Neural progenitor cell (in vitro differentiated cells): ENCODE data around the gene PPP2R3C. TPM values are rescaled to one million over a fixed set of nuclear protein-coding genes. Genes with fewer than 3 reads are reported as not detected.

Experiments used
- DNase-seq: peaks from one replicate; pipeline ENCODE4 v3.0.0-alpha.2; 2016; ENCODE audit warnings: low spot score
- H2AFZ ChIP-seq: fragments of 200-600 bp; sonication (generic); replicated peaks from 2 replicates; pipeline ENCODE4 v1.6.1; 2016; ENCODE audit warnings: antibody characterized with exemption
- H3F3A ChIP-seq: fragments of 200-600 bp; sonication (generic); 2 replicates; pipeline ENCODE4 v1.6.1; 2016; ENCODE audit warnings: antibody characterized with exemption, low read depth
- H3K27ac ChIP-seq: fragments of 200-600 bp; sonication (generic); 2 replicates; pipeline ENCODE4 v1.5.1; 2016; ENCODE audit warnings: mild to moderate bottlenecking
- H3K27me3 ChIP-seq: fragments of 200-600 bp; sonication (generic); 2 replicates; pipeline ENCODE4 v1.6.1; 2016; ENCODE audit warnings: mild to moderate bottlenecking, moderate library complexity
- H3K36me3 ChIP-seq: fragments of 200-600 bp; sonication (generic); 2 replicates; pipeline ENCODE4 v1.5.1; 2016
- H3K4me1 ChIP-seq: fragments of 200-600 bp; sonication (generic); 2 replicates; pipeline ENCODE4 v1.6.1; 2016; ENCODE audit warnings: mixed run types
- H3K4me2 ChIP-seq: fragments of 200-600 bp; sonication (generic); 2 replicates; pipeline ENCODE4 v1.6.1; 2016
- H3K4me3 ChIP-seq: fragments of 200-600 bp; sonication (generic); 2 replicates; pipeline ENCODE4 v1.5.1; 2016
- H3K79me2 ChIP-seq: fragments of 200-600 bp; sonication (generic); 2 replicates; pipeline ENCODE4 v1.6.1; 2016; ENCODE audit warnings: low read depth
- H3K9ac ChIP-seq: fragments of 200-600 bp; sonication (generic); 2 replicates; pipeline ENCODE4 v1.6.1; 2016
- H3K9me3 ChIP-seq: fragments of 200-600 bp; sonication (generic); 2 replicates; pipeline ENCODE4 v1.5.1; 2016; ENCODE audit warnings: low read depth
- H4K20me1 ChIP-seq: fragments of 200-600 bp; sonication (generic); 2 replicates; pipeline ENCODE4 v1.6.1; 2016; ENCODE audit warnings: low read depth
- H3K27ac Mint-ChIP-seq: 3 replicates; pipeline ENCODE4 v1.8.0; 2021; ENCODE audit warnings: mixed read lengths
- H3K27me3 Mint-ChIP-seq: 2 replicates; pipeline ENCODE4 v1.8.0; 2022; ENCODE audit warnings: low read depth, mild to moderate bottlenecking, inconsistent platforms, moderate library complexity, mixed read lengths; ENCODE audit not compliant: insufficient read depth
- H3K36me3 Mint-ChIP-seq: 3 replicates; pipeline ENCODE4 v1.8.0; 2021; ENCODE audit warnings: mixed read lengths
- H3K4me1 Mint-ChIP-seq: 3 replicates; pipeline ENCODE4 v1.8.0; 2021; ENCODE audit warnings: mixed read lengths
- H3K4me3 Mint-ChIP-seq: 3 replicates; pipeline ENCODE4 v1.8.0; 2021; ENCODE audit warnings: mild to moderate bottlenecking, moderate library complexity, mixed read lengths
- H3K9me3 Mint-ChIP-seq: 3 replicates; pipeline ENCODE4 v1.8.0; 2020; ENCODE audit warnings: mixed read lengths
- EZH2 ChIP-seq: fragments of 200-600 bp; sonication (generic); IDR thresholded peaks from 2 replicates; pipeline ENCODE4 v1.6.1; 2017; ENCODE audit warnings: antibody characterized with exemption, mild to moderate bottlenecking, moderate library complexity
- EZH2phosphoT487 ChIP-seq: fragments of 200-600 bp; sonication (generic); IDR thresholded peaks from 2 replicates; pipeline ENCODE4 v1.6.1; 2017; ENCODE audit warnings: antibody characterized with exemption
- total RNA-seq: library from RNA; depleted of rRNA; stranded (reverse); fragments of >200 nt; gene quantifications from 2 replicates; pipeline ENCODE4 v1.2.3, GENCODE V29; 2015; ENCODE audit warnings: low replicate concordance
- TF ChIP-seq, protein P1 (sequence below): fragments of 200-600 bp; sonication (generic); IDR thresholded peaks from 2 replicates; pipeline ENCODE4 v1.5.1; 2017; ENCODE audit warnings: antibody characterized with exemption, mild to moderate bottlenecking

Gene PPP2R3C
- total RNA-seq, 1 donor from 2014 or later, result 67.4 TPM

DNA sequence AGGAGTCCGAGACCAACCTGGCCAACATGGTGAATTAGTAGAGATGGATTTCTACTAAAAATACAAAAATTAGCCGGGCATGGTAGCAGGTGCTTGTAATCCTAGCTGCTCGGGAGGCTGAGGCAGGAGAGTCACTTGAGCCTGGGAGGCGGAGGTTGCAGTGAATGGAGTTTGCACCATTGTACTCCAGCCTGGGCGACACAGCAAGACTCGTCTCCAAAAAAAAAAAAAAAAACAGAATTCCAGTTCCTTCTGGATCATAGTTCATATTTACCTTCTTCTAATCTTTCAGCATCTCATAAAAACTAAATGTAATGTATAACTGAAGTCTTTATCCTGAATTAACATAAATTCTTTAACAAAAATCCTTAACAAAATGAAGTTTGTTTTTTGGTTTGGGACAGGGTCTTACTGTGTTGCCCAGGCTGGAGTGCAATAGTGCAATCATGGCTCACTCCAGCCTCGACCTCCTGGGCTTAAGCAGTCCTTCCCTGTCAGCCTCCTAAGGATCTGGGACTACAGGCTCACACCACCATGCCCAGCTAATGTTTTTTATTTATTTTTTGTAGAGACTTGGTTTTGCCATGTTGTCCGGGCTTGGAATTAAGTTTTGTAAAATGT lies 38.1 kb downstream of the PPP2R3C start:
- TF ChIP-seq EZH2phosphoT487, result no peak
- TF ChIP-seq, protein P1, sequence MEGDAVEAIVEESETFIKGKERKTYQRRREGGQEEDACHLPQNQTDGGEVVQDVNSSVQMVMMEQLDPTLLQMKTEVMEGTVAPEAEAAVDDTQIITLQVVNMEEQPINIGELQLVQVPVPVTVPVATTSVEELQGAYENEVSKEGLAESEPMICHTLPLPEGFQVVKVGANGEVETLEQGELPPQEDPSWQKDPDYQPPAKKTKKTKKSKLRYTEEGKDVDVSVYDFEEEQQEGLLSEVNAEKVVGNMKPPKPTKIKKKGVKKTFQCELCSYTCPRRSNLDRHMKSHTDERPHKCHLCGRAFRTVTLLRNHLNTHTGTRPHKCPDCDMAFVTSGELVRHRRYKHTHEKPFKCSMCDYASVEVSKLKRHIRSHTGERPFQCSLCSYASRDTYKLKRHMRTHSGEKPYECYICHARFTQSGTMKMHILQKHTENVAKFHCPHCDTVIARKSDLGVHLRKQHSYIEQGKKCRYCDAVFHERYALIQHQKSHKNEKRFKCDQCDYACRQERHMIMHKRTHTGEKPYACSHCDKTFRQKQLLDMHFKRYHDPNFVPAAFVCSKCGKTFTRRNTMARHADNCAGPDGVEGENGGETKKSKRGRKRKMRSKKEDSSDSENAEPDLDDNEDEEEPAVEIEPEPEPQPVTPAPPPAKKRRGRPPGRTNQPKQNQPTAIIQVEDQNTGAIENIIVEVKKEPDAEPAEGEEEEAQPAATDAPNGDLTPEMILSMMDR, result no peak
- no peak for TF ChIP-seq EZH2
- Mint-ChIP-seq H3K27ac (no peak overlapping the region), H3K9me3 (no peaks in the 10 kb centered on the region), H3K36me3 (peaks cover 28% of the 10 kb centered on the region), H3K4me1 (no peaks in the 10 kb centered on the region), H3K4me3 (no peak overlapping the region), H3K27me3 (peaks cover 2% of the 10 kb centered on the region)
- Histone ChIP-seq H3K27me3 (no peaks in the 10 kb centered on the region), H3K4me2 (no peak overlapping the region), H3F3A (no peaks in the 10 kb centered on the region), H3K36me3 (peaks cover 4% of the 10 kb centered on the region), H3K4me3 (no peak overlapping the region), H4K20me1 (no peaks in the 10 kb centered on the region), H3K9me3 (no peaks in the 10 kb centered on the region), H3K79me2 (no peaks in the 10 kb centered on the region), H3K4me1 (no peaks in the 10 kb centered on the region), H3K9ac (no peak overlapping the region), H3K27ac (no peak overlapping the region), H2AFZ (no peak overlapping the region)
- no peak for DNase-seq

DNA sequence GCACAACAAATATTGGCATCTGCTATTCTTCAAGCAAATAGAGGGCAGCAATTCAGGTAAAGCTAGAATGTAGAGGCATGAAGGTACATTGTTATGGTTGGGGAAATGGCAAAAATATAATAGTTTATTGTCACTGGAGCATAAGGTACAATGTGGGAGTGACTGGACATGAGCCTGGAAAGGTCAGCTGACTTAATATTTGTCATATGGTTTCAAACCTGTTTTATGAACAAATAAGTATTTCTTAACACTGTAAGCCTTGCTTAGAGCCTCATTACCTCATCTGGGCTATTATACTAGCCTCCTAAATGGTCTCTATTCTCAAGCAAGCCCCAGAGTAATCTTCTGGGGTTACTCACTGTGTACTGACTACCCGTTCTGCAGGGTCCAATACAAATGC lies 42.0 kb downstream of the PPP2R3C start:
- Mint-ChIP-seq H3K27me3 (peaks cover 2% of the 10 kb centered on the region), H3K36me3 (peaks cover 9% of the 10 kb centered on the region), H3K4me3 (no peak overlapping the region), H3K27ac (no peak overlapping the region), H3K4me1 (no peaks in the 10 kb centered on the region), H3K9me3 (no peaks in the 10 kb centered on the region)
- H3K9me3 ChIP-seq, result no peaks in the 10 kb centered on the region
- H3K27me3 ChIP-seq, result no peaks in the 10 kb centered on the region
- no peak overlapping the region for H2AFZ ChIP-seq
- H3K4me1 ChIP-seq, result no peaks in the 10 kb centered on the region
- no peak overlapping the region for H3K4me2 ChIP-seq
- no peak for DNase-seq
- H3K27ac ChIP-seq, result no peak overlapping the region
- H3K79me2 ChIP-seq, result no peaks in the 10 kb centered on the region
- TF ChIP-seq, protein P1, result no peak
- TF ChIP-seq EZH2phosphoT487, result no peak
- no peak for TF ChIP-seq EZH2
- no peak overlapping the region for H3K9ac ChIP-seq
- H3F3A ChIP-seq, result no peaks in the 10 kb centered on the region
- H3K4me3 ChIP-seq, result no peak overlapping the region
- no peaks in the 10 kb centered on the region for H3K36me3 ChIP-seq
- no peaks in the 10 kb centered on the region for H4K20me1 ChIP-seq

DNA sequence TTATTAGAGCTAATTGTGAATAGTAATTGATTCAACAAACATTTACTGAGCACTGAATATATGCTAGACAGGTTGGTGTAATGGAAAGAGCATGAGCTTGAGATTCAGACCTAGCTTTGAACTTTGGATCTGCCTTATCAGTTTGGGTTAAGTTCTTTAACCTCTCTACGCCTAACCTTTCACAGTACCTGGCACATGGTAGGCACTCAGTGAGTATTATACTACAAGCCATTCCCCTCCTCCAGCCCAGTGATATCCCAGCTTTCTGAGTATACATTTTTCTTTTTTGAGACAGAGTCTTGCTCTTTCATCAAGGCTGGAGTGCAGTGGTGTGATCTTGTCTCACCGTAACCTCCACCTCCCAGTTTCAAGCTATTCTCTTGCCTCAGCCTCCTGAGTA lies 43.7 kb downstream of the PPP2R3C start:
- Mint-ChIP-seq H3K27ac (no peak overlapping the region), H3K4me3 (no peak overlapping the region), H3K9me3 (no peaks in the 10 kb centered on the region), H3K4me1 (no peaks in the 10 kb centered on the region), H3K27me3 (no peaks in the 10 kb centered on the region), H3K36me3 (peaks cover 7% of the 10 kb centered on the region)
- no peak for TF ChIP-seq EZH2phosphoT487
- TF ChIP-seq EZH2, result no peak
- TF ChIP-seq, protein P1, result no peak
- no peak overlapping the region for H3K9ac ChIP-seq
- no peak overlapping the region for H3K4me3 ChIP-seq
- no peaks in the 10 kb centered on the region for H4K20me1 ChIP-seq
- DNase-seq, result no peak
- no peaks in the 10 kb centered on the region for H3K79me2 ChIP-seq
- no peaks in the 10 kb centered on the region for H3K9me3 ChIP-seq
- no peak overlapping the region for H2AFZ ChIP-seq
- H3K27ac ChIP-seq, result no peak overlapping the region
- H3K4me1 ChIP-seq, result no peaks in the 10 kb centered on the region
- H3F3A ChIP-seq, result no peaks in the 10 kb centered on the region
- H3K36me3 ChIP-seq, result no peaks in the 10 kb centered on the region
- no peaks in the 10 kb centered on the region for H3K27me3 ChIP-seq
- H3K4me2 ChIP-seq, result no peak overlapping the region
